ENCODE measurements around the gene CST5.
"Not testable (repeated sequence)": the region's sequence is repeated elsewhere in the genome, so short reads cannot be mapped to it uniquely, and the experiment has no call there.

CST5 gene

DNA sequence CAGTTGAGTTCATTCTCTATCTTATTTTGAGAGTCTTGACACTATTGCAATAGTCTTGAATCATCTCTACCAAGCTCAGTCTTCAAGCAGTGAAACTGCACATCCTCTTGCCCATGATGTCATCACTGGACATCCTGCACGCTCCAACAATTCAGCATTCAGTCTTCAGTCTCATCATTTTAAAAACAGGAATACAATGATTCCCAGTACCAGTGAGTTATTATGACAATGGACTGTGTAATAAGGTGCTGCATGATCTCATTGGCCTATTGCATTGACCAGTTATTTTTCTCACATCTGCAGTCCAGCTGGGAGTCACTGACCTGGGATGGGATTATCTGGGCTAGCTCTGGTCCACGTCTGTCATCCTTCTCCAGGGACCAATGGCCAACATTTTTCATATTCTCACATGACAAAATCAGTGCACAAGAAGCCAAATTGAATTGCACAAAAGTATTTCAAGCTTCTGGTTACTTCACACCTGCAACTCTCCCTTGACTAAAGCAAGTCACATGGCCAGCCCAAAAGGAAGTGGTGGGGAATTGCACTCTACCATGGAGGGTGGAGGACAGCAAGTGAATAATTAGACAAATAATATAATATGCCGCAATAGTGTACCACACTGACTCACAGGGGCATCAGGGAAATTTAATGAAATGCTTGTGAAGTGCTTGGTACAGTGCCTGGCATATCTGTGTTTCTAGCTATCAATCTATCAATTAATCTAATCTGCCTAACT is 46.6 kb downstream of the CST5 start:
- no peak for ATAC-seq
- TF ChIP-seq TOX (CRISPR knock-in tag; IDR thresholded peaks at IDR 0.05; ENCODE audit: borderline replicate concordance) (no peak), ZNF565 (CRISPR knock-in tag; conservative IDR thresholded peaks at IDR 0.05; ENCODE audit: low read depth) (no peak)

DNA sequence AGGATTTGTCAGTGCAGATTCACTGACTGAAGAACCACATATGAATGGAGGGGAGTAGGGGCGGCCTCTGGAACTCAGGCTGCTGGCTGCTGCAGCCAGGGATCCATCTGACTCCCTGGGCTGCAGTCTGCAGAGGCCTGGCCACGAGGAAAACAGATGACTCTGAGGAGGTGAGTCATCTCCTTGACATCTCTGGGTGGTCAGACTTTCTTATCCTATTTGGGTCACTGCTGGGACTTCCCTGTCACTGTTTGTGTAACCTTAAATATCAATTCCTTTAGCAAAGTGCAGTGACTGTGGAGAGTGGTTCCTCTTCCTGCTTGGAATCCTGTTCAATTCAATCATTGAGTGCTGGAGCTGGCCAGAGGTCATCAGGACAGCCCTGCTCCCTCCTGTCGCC is 47.6 kb downstream of the CST5 start:
- ATAC-seq = not testable (repeated sequence)

DNA sequence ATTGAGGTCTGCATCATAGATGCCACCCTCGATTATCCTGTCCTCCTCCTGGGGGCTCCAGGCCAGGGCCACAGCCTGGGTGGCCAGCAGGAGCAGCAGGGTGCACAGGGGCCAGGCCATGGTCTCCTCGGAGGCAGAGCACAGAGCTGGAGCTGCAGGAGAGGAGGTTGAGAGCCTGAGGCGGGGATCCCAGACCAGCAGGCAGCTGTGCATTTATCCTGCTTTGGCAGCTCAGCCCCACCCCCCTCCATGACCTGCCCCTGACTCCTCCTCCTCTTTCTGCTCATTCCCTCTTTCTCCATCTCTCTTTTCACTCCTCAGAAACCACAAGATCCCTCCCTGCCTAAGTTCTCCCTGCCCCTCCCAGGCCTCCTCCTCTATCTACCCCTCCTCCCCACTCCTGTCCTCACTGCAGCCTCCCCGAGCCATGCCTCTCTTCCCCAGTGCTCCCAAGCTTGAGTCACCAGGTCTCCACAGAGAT is 53.0 kb downstream of the CST5 start, which contains the start of gene CST2:
TSS of gene CST2 (minus strand) at position 189 of the 481 bp plus-strand sequence. CDS start at position 120, 69 bp downstream.
- TF ChIP-seq ESRRG (CRISPR knock-in tag; IDR thresholded peaks at IDR 0.05) (no peak), ZNF8 (CRISPR knock-in tag; IDR thresholded peaks at IDR 0.05) (no peak), OSR1 (CRISPR knock-in tag; IDR thresholded peaks at IDR 0.05) (no peak), BACH2 (CRISPR knock-in tag; IDR thresholded peaks at IDR 0.05; ENCODE audit: borderline replicate concordance) (no peak), PPARA (CRISPR knock-in tag; IDR thresholded peaks at IDR 0.05; ENCODE audit: borderline replicate concordance) (no peak), ZNF565 (CRISPR knock-in tag; conservative IDR thresholded peaks at IDR 0.05; ENCODE audit: low read depth) (no peak), RARB (CRISPR knock-in tag; IDR thresholded peaks at IDR 0.05) (no peak), ZFP3 (CRISPR knock-in tag; IDR thresholded peaks at IDR 0.05) (no peak)
- TF ChIP-seq, protein P1, sequence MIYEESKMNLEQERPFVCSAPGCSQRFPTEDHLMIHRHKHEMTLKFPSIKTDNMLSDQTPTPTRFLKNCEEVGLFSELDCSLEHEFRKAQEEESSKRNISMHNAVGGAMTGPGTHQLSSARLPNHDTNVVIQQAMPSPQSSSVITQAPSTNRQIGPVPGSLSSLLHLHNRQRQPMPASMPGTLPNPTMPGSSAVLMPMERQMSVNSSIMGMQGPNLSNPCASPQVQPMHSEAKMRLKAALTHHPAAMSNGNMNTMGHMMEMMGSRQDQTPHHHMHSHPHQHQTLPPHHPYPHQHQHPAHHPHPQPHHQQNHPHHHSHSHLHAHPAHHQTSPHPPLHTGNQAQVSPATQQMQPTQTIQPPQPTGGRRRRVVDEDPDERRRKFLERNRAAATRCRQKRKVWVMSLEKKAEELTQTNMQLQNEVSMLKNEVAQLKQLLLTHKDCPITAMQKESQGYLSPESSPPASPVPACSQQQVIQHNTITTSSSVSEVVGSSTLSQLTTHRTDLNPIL (CRISPR knock-in tag; IDR thresholded peaks at IDR 0.05; ENCODE audit: low read depth) = no peak
- TF ChIP-seq, protein P2, sequence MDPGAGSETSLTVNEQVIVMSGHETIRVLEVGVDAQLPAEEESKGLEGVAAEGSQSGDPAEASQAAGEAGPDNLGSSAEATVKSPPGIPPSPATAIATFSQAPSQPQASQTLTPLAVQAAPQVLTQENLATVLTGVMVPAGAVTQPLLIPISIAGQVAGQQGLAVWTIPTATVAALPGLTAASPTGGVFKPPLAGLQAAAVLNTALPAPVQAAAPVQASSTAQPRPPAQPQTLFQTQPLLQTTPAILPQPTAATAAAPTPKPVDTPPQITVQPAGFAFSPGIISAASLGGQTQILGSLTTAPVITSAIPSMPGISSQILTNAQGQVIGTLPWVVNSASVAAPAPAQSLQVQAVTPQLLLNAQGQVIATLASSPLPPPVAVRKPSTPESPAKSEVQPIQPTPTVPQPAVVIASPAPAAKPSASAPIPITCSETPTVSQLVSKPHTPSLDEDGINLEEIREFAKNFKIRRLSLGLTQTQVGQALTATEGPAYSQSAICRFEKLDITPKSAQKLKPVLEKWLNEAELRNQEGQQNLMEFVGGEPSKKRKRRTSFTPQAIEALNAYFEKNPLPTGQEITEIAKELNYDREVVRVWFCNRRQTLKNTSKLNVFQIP (CRISPR knock-in tag; IDR thresholded peaks at IDR 0.05; ENCODE audit: borderline replicate concordance, low read depth) = no peak
- ATAC-seq = no peak

All from SK-N-SH treated with all-trans-retinoic acid at 6 μM for 48 hours (cell line).